NT2/D1 (cell line): ENCODE results near the gene SEC24D.
"Not testable (repeated sequence)": the region's sequence is repeated elsewhere in the genome, so short reads cannot be mapped to it uniquely, and the experiment has no call there.

Experiments
- DNase-seq: peaks from one replicate; pipeline ENCODE4 v3.0.0-alpha.2; 2011; ENCODE audit warnings: low read depth, low spot score
- H3K27me3 ChIP-seq: 2 replicates; pipeline ENCODE4 v1.6.0; 2011; ENCODE audit warnings: mild to moderate bottlenecking; ENCODE audit not compliant: insufficient read length, insufficient read depth
- H3K36me3 ChIP-seq: 2 replicates; pipeline ENCODE4 v1.6.1; 2011; ENCODE audit warnings: mild to moderate bottlenecking, low read length, mixed read lengths; ENCODE audit not compliant: insufficient read depth, insufficient read length
- H3K4me1 ChIP-seq: 2 replicates; pipeline ENCODE4 v1.5.1; 2011; ENCODE audit not compliant: insufficient read depth, insufficient read length
- H3K4me3 ChIP-seq: 2 replicates; pipeline ENCODE4 v1.5.1; 2011; ENCODE audit warnings: low read depth; ENCODE audit not compliant: insufficient read length
- H3K9ac ChIP-seq: 2 replicates; pipeline ENCODE4 v1.6.0; 2011; ENCODE audit warnings: low read depth; ENCODE audit not compliant: insufficient read length
- H3K9me3 ChIP-seq: 2 replicates; pipeline ENCODE4 v1.5.1; 2011; ENCODE audit warnings: mild to moderate bottlenecking, low read length; ENCODE audit not compliant: insufficient read depth
- SUZ12 ChIP-seq: IDR thresholded peaks from 2 replicates; pipeline ENCODE4 v1.6.1; 2011; ENCODE audit not compliant: insufficient read length, insufficient read depth; ENCODE audit errors: extremely low read depth
- YY1 ChIP-seq: IDR thresholded peaks from 2 replicates; pipeline ENCODE4 v1.6.1; 2011; ENCODE audit not compliant: insufficient read length, insufficient read depth
- ZNF274 ChIP-seq: IDR thresholded peaks from 2 replicates; pipeline ENCODE4 v1.6.1; 2011; ENCODE audit warnings: mild to moderate bottlenecking, low read depth, low read length

The SEC24D gene

DNA sequence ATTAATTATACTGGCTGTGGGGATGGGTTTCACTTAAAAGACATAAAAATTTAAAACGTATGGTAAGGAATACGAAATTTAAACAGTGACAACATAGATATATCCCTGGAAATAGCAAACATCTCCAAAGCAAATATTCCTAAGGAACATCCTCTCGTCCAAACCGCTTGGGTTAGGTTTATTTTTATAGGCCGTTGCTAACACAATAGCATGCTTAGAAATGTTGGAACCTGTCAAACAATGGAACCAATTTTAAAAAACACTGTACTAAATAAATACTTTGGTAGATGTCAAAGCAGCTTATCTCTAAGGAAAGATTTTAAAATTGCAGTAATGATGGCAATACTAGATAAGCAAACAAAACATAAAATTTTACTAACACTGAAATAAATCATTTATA, 45.4 kb downstream of the SEC24D start:
- H3K4me3 ChIP-seq = no peak overlapping the region
- DNase-seq = no peak
- H3K36me3 ChIP-seq = peaks cover 19% of the 10 kb centered on the region
- H3K4me1 ChIP-seq = no peaks in the 10 kb centered on the region
- H3K9ac ChIP-seq = no peak overlapping the region
- H3K27me3 ChIP-seq = no peaks in the 10 kb centered on the region
- TF ChIP-seq YY1 (no peak), ZNF274 (no peak), SUZ12 (no peak)
- no peaks in the 10 kb centered on the region for H3K9me3 ChIP-seq

DNA sequence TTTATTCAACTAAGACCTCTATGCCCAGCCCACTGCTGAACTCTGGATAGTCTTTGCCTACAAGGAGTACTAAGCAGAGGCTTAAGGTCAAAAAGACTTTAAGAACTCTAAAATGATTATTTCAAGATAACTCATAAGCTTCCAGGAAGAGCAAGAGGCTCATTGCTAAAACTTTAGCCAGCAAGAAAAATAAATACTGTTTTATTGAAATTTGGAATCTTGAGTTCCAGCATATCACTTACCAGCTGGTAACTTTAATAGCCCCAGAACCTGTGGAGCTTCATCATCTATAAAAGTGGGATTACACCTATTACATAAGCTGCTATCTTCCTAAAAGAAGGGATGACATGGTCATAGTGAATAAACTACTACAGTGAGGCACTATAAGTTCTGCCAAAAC, 47.0 kb downstream of the SEC24D start:
- no peak for DNase-seq
- no peak overlapping the region for H3K4me3 ChIP-seq
- H3K4me1 ChIP-seq = no peaks in the 10 kb centered on the region
- TF ChIP-seq YY1 (no peak), SUZ12 (no peak), ZNF274 (no peak)
- H3K36me3 ChIP-seq = peaks cover 7% of the 10 kb centered on the region
- H3K27me3 ChIP-seq = no peaks in the 10 kb centered on the region
- H3K9me3 ChIP-seq = peaks cover under 1% of the 10 kb centered on the region; the same call in 1 of the 2 replicates
- no peak overlapping the region for H3K9ac ChIP-seq

DNA sequence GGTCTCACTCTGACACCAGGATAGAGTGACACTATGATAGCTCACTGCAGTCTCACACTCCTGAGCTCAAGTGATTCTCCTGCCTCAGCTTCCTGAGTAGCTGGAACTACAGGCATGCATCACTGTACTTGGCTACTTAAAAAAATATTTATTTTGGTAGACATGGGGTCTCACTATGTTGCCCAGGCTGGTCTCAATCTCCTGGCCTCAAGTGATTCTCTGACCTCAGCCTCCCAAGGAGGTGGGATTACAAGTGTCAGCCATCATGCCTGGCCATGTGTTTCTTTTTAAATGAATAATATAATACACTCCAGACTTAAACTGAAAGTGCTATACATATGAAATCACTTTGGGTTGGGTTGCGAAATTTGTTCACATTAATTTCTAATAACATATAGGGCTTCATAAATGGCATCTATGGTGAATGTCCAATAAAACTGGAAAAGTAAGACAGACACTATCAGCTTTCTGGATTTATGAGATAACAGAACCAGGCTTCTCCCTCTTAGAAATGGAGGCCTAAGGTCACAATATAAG, 48.0 kb downstream of the SEC24D start:
- TF ChIP-seq YY1 = no peak
- TF ChIP-seq SUZ12 = no peak
- TF ChIP-seq ZNF274 = no peak
- Histone ChIP-seq H3K36me3 (peaks cover 13% of the 10 kb centered on the region), H3K4me3 (no peak overlapping the region), H3K4me1 (no peaks in the 10 kb centered on the region), H3K9me3 (peaks cover 11% of the 10 kb centered on the region; the same call in 1 of the 2 replicates), H3K9ac (no peak overlapping the region), H3K27me3 (no peaks in the 10 kb centered on the region)
- no peak for DNase-seq

DNA sequence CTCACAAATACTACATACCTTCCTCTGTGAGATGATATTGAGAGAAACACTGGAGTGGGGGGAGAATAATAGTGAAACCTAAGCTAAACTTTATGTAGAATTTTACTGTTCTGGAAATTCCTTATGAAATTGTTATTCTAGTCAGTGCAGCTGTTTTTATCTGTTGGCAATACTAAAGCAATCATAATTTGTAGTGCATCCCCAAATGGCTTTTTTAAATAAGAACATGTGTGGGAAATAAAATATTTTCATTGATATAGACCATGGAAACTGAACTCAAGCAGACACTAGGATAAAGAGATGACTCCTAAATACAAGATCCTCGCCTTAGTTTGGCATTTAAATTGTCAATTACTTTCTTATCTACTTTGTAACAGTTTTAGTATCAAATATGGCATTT, 51.1 kb downstream of the SEC24D start:
- TF ChIP-seq SUZ12 = no peak
- TF ChIP-seq ZNF274 = no peak
- TF ChIP-seq YY1 = no peak
- no peak overlapping the region for H3K9ac ChIP-seq
- H3K36me3 ChIP-seq = peaks cover 15% of the 10 kb centered on the region
- no peaks in the 10 kb centered on the region for H3K27me3 ChIP-seq
- H3K4me3 ChIP-seq = no peak overlapping the region
- no peak for DNase-seq
- H3K4me1 ChIP-seq = no peaks in the 10 kb centered on the region
- H3K9me3 ChIP-seq = peaks cover 17% of the 10 kb centered on the region; the same call in 1 of the 2 replicates

DNA sequence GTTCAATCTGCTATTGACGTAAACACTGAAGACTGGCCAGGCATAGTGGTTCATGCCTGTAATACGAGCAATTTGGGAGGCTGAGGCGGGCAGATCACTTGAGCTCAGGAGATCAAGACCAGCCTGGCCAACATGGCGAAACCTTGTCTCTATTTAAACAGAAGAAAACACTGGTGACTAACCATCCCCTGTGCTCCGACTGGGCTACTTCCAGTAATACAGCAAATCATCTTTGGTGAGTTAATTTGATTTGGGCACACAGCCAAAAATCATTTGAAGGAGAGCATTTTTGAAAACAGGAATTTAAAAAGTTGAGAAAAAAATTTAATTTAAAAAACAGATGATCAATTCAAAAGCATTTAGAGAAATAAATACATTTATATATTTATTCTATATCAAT, 52.0 kb downstream of the SEC24D start:
- no peak for DNase-seq
- Histone ChIP-seq H3K27me3 (no peaks in the 10 kb centered on the region), H3K36me3 (peaks cover 15% of the 10 kb centered on the region), H3K9ac (no peak overlapping the region), H3K9me3 (peaks cover 17% of the 10 kb centered on the region; the same call in 1 of the 2 replicates), H3K4me1 (no peaks in the 10 kb centered on the region), H3K4me3 (no peak overlapping the region)
- TF ChIP-seq YY1 (no peak), SUZ12 (no peak), ZNF274 (no peak)

DNA sequence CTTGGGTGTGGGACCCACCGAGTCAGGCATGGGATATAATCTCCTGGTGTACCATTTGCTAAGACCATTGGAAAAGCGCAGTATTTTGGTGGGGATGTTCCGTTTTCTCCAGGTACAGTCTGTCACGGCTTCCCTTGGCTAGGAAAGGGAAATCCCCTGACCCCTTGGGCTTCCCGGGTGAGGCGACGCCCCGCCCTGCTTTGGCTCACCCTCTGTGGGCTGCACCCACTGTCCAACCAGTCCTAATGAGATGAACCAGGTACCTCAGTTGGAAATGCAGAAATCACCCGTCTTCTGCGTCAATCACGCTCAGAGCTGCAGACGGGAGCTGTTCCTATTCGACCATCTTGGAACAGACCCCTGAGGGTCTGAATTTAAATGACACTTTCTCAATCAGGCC, 53.0 kb downstream of the SEC24D start:
- not testable (repeated sequence) for H3K9ac ChIP-seq, H3K4me3 ChIP-seq, DNase-seq, H3K4me1 ChIP-seq, H3K27me3 ChIP-seq
- Histone ChIP-seq H3K9me3 (peaks cover 17% of the 10 kb centered on the region; the same call in 1 of the 2 replicates), H3K36me3 (peaks cover 15% of the 10 kb centered on the region)

DNA sequence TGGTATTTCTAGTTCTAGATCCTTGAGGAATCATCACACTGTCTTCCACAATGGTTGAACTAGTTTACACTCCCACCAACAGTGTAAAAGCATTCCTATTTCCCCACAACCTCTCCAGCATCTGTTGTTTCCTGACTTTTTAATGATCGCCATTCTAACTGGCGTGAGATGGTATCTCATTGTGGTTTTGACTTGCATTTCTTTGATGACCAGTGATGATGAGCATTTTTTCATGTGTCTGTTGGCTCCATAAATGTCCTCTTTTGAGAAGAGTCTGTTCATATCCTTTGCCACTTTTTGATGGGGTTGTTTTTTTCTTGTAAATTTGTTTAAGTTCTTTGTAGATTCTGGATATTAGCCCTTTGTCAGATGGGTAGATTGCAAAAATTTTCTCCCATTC, 58.3 kb downstream of the SEC24D start:
- DNase-seq, H3K4me3 ChIP-seq, H3K4me1 ChIP-seq, H3K9ac ChIP-seq, H3K9me3 ChIP-seq, H3K27me3 ChIP-seq, H3K36me3 ChIP-seq: not testable (repeated sequence)

DNA sequence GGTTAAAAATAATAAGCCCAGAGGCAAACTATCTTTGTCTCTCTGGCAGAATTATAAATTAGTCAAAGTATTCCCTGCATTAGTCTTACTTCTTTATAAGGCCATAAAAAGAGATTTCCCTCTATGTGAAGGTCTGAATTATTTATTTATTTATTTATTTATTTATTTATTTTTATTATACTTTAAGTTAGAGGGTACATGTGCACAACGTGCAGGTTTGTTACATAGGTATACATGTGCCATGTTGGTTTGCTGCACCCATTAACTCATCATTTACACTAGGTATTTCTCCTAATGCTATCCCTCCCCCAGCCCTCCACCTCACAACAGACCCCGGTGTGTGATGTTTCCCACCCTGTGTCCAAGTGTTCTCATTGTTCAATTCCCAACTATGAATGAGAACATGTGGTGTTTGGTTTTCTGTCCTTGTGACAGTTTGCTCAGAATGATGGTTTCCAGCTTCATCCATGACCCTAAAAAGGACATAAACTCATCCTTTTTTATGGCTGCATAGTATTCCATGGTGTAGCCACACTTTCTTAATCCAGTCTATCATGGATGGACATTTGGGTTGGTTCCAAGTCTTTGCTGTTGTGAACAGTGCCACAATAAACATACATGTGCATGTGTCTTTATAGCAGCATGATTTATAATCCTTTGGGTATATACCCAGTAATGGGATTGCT, 58.8 kb downstream of the SEC24D start:
- H3K9ac ChIP-seq, H3K4me3 ChIP-seq, DNase-seq, H3K27me3 ChIP-seq, H3K9me3 ChIP-seq, H3K4me1 ChIP-seq, H3K36me3 ChIP-seq: not testable (repeated sequence)
